HG02973 (cell line): ENCODE data around the gene EEF1AKMT4.
"Not testable (repeated sequence)": the region's sequence is repeated elsewhere in the genome, so short reads cannot be mapped to it uniquely, and the experiment has no call there.

ENCODE experiments used
- ATAC-seq: cut with Tn5 transposase; IDR thresholded peaks from one replicate; pipeline ENCODE4 v1.9.1; 2021; ENCODE audit warnings: moderate library complexity; ENCODE audit not compliant: unreplicated experiment

EEF1AKMT4 gene

DNA sequence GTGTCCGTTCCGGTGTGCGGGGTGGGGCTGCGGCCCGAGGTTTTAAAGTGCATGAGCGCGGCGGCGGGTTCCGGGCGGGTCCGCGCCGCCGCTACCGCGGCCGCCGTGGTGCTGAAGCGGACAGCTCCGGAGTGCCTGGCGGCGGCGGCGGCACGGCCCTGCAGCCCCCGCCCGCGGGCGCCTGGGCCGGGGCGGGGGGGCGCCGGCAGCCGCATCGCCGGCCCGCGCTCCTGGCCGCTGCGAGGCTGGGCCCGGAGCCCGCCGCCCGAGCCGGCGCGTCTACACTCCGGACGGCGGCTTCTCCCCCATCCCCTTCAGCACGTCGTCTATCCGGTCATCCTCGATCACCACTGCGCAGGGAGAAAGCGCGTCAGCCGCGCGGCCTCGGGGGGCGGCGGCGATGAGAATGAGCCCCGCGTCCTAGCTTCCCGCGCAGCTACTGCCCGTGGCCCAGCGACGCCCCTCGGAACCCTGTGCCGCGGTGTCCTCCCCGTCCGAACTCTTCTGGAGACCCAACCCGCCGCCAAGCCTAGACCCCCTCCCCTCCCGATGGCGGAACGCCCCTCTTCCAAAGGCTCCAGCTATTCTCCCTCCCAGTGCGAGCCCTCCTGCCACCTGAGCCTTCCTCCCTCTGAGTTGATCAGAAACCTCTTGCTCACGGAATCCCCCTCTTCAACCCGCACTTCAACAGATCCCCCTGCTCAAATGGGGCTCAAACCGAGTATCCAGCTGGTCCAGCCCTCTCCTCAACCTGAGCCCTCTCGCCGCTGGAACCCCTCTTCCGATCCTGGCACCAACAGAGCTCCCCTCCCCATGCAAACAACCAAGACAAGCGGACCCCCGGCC, 10.6 kb downstream of the EEF1AKMT4 start:
- no peak for ATAC-seq

DNA sequence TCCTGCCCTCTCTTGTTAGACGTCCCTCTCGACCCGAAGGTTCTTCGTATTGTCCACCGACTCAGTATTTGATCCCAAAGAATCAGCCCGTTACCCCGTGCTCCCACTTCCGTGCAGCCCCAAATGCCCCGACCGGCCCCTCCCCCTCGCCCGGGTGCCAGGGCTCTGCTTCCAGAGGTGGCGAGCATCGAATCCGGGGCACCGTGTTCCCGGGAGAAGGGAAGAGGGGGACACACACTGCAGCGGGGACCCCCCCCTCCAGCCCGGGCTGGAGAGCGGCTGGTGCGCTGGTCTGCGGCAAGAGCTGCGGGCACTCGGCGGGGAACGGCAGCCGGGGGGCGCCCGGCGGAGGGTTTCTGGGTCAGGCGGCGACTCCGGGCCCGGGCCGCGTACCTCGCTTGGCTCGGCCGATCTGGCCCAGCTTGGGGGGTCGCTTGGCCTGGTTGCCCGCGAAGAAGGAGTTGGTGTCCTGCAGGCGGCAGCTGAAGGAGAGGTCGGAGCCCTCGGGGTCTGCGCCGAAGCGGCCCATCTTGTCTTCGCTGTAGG, 11.3 kb downstream of the EEF1AKMT4 start:
- no peak for ATAC-seq

DNA sequence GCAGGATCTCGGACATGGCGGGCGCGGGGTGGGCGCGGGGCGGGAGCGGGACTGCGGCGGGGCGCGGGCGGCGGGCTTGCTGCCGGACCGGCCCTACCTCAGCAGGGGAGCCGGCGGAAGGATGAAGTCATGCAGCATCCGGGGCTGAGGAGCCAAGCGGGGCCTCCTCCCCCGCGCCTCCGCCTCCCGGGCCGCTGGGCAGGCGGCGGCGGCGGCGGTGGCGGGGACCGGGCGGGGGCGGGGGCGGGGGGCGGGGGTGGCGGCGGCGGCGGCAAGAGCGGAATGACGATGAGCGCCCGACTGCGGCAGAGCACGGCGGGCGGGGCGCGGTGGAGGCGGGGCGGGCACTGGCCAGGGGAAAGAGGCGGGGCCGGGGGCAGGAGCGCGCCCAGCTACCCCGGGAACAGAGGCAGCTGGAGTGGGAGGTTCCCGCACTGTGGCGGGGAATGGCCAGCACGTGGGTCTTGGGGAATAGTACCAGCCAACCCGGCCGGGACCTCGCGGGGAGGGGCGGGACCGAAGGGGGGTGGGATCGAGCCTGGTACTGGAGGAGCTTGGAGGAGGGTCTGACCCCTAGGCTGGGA, 11.9 kb downstream of the EEF1AKMT4 start, which contains the start of gene CAMK2N2:
Gene CAMK2N2, minus strand, starts transcription at position 284 of the 584 bp plus-strand sequence. Its CDS starts 268 bp downstream, at position 16.
- no peak for ATAC-seq

DNA sequence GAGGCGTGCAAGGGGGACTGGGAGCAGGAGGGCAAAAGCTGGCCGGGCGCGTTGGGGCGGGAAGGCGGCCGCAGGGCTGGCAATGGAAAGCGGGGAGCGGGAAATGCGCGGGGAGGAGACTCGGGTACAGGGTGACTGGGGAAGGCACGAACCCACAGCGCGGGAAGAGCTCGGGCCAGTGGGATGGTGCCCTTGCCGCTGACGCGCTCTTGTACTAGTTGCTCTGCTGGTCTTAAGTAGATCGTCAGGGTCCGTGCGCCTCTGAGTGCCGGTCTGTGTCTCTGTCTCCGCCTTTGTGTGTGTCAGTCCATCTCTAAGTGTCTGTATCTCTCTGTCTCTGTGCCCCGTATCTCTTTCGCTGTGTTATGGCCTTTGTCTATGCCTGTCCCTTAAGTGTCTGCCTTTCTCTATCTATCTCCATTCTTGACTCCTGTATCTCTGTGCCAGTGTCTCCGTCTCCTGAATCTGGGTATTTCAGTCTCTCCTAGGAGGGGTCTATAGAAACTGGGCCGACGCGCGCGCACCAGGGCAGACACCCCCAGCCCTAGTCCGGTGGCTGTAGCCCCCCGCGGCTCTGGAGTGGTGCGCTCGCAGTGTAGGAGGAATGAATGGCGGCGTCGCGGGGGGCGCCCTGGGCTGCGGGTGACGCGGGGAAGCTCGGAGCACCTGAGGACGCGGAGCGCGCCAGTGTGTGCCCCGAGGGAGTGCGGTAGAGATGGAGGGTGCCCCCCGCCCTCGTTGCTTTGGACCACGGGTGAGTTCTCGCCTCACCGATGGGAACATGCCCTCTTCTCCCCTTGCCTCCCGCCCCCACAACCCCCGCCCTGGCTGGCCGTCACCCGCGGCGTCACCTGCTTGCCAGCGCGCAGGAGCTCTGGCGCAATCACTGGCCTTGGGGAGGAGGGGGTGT, 12.6 kb downstream of the EEF1AKMT4 start:
- ATAC-seq: no peak

DNA sequence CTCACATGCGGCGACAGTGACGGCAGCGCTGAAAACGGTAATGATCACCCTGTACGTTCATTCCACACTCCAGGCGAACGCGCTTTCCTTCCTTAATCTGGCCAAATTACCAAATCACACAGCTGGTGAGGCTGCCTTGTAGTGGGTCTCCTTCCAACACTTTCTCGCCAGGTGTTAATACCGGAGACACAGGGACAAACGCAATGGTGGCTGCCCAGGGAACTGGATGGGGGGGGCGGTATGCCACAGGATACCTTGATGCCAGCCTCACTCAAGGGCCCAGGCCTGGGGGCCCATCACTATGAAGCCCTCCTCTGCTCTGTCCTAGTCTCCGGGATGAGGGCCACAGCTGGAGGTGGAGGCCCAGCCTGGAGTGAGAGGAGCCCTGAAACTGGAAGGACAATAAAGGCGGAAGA, 13.3 kb downstream of the EEF1AKMT4 start:
- no peak for ATAC-seq

DNA sequence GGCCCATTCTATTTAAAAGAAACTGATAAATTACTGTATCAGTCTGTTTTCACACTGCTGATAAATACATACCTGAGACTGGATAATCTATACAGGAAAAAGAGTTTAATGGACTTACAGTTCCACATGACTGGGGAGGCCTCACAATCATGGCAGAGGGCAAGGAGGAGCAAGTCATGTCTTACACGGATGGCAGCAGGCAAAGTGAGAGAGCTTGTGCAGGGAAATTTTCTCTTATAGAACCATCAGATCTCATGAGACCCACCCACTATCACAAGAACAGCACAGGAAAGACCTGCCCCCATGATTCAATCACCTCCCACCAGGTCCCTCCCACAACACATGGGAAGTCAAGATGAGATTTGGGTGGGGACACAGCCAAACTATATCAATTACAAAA, 17.8 kb downstream of the EEF1AKMT4 start:
- not testable (repeated sequence) for ATAC-seq

DNA sequence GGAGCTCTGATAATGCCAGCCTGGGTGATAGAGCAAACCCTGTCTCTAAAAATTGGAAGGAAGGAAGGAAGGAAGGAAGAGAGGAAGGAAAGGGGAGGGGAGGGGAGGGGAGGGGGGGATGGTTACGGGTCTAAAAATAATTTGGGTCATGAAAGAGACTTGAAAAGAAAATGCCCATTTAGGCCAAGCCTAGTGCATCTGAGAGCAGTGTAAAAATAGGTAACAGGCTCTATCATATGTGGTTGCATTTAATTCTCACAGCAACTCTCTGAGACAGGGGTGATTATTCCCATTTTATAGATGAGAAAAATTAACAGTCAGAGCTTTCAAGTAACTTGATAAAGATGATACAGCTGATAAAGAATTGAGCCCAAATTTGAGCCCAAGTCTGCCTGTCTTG, 22.8 kb downstream of the EEF1AKMT4 start:
- no peak for ATAC-seq

DNA sequence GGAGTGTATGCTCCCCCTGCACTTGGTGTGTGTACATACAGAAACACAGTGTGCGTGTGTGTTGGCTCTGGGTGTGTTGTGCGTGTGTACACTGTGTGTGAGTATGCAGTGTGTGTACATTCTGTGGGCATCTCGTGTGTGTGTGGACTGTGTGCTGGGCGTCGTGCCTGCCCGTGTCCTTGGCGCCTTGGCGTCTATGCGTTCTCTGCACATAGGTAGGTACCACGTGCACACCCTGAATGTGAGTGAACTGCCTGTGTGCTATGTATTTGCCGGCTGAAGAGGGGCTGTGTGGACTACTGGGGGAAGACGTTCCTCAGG, 25.9 kb downstream of the EEF1AKMT4 start:
- no peak for ATAC-seq

DNA sequence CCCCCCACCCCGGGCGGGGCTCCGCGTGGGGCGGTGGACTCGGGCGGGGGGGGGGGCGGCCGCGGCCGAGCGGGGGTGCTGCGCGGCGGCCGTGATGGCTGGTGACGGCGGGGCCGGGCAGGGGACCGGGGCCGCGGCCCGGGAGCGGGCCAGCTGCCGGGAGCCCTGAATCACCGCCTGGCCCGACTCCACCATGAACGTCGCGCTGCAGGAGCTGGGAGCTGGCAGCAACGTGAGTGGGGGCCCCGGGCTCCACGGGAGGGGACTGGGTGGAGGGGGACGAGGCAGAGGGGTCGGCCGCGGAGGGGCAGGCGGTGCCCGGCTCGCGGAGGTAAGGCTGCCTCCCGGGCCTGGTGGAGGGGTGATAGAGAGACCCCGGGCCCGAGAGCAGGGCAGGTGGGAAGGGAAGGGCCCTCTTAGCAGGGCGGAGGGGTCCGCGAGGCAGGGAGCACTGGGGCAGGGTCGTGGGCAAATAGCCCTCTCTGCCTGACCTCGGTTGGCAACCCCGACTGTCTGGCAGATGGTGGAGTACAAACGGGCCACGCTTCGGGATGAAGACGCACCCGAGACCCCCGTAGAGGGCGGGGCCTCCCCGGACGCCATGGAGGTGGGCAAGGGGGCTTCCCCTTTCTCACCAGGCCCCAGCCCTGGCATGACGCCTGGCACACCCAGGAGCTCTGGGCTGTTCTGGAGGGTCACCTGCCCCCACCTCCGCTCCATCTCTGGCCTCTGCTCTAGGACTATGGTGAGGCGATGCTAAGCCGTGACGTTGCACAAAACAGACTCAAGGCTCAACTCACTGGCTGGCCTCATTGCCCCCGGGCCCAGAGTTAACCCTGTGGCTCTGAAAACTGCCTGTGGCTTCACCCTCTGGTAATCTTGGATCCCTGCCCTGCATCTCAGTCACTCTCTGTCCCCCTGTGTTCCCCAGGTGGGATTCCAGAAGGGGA, 26.8 kb downstream of the EEF1AKMT4 start, which contains the start of gene ECE2:
Gene ECE2, plus strand, starts transcription at position 62 of the 950 bp plus-strand sequence. Its CDS starts 132 bp downstream, at position 194.
- no peak for ATAC-seq

DNA sequence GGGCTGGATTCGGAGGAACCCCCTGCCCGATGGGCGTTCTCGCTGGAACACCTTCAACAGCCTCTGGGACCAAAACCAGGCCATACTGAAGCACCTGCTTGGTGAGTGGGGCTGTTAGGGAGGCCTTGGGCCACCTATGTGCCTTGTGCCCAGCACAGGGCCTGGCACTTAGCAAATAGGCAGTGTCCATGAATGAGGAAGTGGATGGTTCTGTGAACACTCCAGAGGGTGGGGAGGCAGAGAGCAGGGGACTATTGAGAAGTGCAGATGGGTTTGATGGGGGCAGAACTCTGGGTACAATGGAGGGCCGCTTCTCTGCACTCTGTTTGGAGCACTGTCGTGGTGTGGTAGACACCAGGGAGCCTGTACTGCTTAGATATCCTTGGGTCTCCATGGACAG, 27.9 kb downstream of the EEF1AKMT4 start:
- no peak for ATAC-seq

DNA sequence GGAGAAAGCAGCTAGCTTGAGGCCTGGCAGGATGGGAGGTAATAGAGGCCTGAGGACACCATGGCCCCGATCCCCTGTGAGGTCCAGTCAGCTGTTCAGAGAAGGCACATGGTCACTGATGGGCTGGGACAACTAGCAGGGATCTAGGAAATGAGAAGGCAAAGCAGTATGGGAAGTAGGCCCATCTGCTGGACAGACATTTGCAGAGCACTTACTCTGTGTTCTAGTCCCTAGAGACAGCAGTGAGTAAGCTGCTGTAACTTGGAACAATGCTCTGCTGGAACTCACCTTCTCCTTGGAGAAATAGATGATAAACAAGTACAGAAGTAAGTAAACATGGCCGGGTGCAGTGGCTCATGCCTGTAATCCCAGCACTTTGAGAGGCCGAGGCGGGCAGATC, 33.5 kb downstream of the EEF1AKMT4 start:
- ATAC-seq: no peak

DNA sequence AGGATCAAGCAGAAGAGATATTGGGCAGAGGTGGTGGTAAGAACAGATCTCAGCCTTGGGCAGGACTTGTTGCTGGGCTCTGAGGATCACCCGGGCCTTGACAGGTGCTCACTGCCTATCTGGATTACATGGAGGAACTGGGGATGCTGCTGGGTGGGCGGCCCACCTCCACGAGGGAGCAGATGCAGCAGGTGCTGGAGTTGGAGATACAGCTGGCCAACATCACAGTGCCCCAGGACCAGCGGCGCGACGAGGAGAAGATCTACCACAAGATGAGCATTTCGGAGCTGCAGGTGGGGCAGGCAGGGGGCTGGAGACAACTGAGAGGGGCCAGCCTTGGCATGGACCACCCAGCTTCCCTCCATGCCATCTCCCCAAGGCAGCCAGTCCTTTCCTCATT, 34.2 kb downstream of the EEF1AKMT4 start:
- no peak for ATAC-seq

DNA sequence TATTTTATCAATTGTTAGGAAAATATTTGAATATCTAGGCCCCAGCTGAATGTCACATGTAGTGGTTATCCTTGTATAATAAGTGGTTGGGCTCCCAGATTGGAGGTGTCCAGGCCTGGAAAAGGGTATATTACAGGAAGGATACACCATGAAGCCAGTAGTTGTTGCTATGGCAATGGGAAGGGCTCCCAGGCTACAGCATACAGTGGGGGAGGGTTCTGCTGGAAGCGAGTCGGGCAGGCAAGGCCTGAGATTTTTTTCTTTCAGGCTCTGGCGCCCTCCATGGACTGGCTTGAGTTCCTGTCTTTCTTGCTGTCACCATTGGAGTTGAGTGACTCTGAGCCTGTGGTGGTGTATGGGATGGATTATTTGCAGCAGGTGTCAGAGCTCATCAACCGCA, 35.2 kb downstream of the EEF1AKMT4 start:
- no peak for ATAC-seq

DNA sequence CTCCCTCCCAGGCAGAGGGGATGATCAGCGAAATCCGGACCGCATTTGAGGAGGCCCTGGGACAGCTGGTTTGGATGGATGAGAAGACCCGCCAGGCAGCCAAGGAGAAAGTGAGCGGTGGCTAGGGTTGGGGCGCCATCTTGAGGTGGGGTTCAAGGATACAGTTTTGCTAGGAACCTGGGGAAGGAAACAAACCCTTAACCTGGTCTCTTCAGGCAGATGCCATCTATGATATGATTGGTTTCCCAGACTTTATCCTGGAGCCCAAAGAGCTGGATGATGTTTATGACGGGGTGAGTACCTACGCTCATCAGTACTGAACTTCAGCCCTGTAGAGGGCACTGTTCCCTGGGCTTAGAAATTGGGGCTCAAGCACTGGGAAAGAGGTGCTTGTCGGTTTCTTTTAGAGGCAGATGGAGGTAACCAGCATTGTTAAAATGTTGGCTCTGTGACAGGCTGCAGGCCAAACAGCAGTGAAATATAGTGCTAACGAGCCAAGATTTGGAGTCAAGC, 40.0 kb downstream of the EEF1AKMT4 start:
- ATAC-seq: no peak

DNA sequence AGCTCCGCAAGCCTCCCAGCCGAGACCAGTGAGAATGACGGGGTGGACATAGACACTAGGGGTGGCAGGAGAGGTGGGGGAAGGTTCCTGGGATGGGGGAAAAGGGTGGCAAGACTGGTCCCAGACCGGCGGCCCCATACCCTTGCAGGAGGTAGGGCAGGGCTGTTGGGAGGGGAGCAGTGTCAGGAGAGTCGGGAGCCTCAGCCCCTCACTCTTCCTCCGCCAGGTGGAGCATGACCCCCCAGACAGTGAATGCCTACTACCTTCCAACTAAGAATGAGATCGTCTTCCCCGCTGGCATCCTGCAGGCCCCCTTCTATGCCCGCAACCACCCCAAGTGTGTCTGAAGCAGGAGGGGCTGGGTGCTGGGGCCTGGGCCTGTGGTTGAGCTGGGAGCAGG, 40.9 kb downstream of the EEF1AKMT4 start:
- no peak for ATAC-seq

DNA sequence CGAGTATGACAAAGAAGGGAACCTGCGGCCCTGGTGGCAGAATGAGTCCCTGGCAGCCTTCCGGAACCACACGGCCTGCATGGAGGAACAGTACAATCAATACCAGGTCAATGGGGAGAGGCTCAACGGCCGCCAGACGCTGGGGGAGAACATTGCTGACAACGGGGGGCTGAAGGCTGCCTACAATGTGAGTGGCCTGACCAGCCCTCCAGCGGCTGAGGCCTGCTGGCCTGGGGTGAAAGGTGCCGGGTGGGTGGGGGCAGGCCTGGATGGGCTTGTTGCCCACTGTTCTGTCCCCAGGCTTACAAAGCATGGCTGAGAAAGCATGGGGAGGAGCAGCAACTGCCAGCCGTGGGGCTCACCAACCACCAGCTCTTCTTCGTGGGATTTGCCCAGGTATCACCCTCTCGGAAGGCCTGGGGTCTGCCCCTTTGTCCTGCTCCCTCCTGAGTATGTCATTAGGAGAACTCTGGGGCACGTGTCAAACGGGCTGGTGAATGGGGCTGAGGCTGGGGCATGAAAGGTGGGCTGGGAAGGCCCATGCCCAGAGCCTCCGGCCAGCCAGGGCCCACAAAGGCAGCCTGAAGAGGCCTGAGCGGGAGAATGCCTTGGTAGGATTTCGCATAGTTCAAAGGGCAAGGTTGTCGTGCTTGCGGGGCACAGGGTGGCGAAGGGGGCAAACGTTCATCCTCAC, 41.7 kb downstream of the EEF1AKMT4 start:
- ATAC-seq: no peak

DNA sequence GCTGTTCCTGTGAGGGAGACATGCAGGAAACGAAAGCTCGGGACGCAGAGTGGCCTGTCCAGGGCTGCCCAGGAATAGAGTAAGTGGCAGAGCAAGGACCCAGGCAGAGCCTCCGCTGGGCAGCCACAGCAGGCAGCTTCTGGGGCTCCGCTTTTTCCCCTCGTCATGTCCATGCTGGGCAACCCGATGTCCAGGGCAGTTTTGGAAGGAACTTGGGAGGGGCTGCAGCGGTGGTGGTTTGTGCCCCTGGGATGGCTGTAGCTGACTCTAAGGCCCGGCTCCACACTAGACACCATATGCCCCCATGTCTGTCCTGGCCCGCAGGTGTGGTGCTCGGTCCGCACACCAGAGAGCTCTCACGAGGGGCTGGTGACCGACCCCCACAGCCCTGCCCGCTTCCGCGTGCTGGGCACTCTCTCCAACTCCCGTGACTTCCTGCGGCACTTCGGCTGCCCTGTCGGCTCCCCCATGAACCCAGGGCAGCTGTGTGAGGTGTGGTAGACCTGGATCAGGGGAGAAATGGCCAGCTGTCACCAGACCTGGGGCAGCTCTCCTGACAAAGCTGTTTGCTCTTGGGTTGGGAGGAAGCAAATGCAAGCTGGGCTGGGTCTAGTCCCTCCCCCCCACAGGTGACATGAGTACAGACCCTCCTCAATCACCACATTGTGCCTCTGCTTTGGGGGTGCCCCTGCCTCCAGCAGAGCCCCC, 42.4 kb downstream of the EEF1AKMT4 start:
- ATAC-seq: no peak

DNA sequence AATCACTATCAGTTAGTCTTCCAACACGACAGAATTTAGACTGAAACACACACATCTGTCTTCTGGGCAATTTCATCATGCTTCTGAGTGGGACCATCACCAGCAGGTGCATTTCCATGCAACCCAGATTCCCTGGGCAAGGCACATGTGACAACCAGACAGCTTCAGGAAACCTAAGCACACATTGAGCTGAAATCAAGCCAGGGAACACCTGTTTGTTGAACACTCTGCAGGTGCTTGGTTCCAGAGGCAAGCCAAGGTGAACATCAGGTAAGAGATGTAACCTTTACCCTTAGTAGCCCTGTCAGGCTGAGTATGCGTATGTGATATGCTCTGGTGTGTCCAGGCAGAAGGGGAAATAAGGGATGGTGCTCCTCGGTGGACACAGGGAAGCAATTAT, 46.3 kb downstream of the EEF1AKMT4 start:
- no peak for ATAC-seq

DNA sequence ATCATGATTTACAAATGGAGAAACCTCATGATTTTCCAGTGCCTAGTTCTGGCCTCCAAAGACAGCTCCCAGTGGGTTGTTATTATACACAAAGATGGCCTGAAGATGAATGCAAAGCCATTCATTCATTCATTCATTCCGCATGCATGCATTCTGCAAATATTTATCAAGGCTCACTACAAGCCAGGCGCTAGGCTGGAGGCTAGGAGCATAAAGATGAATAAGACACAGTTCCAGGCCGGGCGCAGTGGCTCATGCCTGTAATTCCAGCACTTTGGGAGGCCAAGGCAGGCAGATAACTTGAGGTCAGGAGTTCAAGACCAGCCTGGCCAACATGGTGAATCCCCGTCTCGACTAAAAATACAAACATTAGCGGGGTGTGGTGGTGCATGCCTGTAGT, 47.1 kb downstream of the EEF1AKMT4 start:
- no peak for ATAC-seq
